Measurements from ENCODE around the gene MRPL50. TPM values are rescaled to one million over a fixed set of nuclear protein-coding genes. Genes with fewer than 3 reads are reported as not detected.

The MRPL50 gene
- total RNA-seq, 1 donor from 2014 or later, result 19.8 TPM

GRCh38 chr9:101429736-101430135 is 31.3 kb upstream of the MRPL50 start:
- no peak for DNase-seq
- intact Hi-C loops (cut with micrococcal nuclease), result no loop called here
- Mint-ChIP-seq H3K27ac (no peak overlapping the region), H3K4me1 (no peaks in the 10 kb centered on the region), H3K27me3 (no peaks in the 10 kb centered on the region), H3K9me3 (no peaks in the 10 kb centered on the region), H3K4me3 (no peak overlapping the region), H3K36me3 (ENCODE audit: low read depth) (no peaks in the 10 kb centered on the region)

- no peak overlapping the region for H3K27ac Mint-ChIP-seq
- H3K9me3 Mint-ChIP-seq, result peaks cover 4% of the 10 kb centered on the region
- DNase-seq, result no peak
- no peak overlapping the region for H3K4me3 Mint-ChIP-seq
- no peaks in the 10 kb centered on the region for H3K4me1 Mint-ChIP-seq
- H3K36me3 Mint-ChIP-seq (ENCODE audit: low read depth), result no peaks in the 10 kb centered on the region
- H3K27me3 Mint-ChIP-seq, result no peaks in the 10 kb centered on the region
- intact Hi-C loops (cut with micrococcal nuclease), result no loop called here
Measured at GRCh38 chr9:101428909-101429308, 30.5 kb upstream of the MRPL50 start.

DNA sequence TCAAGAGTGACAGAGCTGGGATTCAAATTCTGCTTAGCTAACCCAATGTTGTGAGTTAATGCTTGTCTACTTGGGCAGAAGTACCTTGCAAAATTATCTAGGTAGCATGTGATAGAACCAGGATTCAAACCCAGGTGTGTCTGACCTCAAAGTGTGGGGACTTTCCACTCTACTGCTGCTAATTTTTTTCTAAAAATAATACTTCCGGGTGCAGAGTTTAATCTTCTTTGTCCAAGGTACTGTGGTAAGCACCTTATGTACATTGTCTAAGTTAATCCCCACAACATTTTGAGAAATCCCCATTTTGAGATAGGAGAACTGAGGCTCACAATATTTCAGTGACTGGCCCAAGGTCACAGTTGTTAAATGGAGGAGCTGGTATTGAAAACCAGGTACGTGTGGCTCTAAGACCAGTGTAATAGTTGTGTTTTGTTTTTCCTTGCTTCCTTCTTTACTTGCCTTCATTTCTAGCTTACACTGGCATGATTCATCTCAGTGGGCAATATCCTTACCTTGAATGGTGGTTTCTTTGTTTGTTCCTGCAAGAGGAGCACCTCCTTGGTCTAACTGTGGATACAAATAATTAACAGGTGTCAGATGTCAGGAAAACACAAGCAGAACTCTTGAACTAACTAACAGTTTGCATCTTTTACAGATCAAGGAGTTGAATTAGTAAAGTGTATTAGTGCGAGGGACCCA is 29.7 kb upstream of the MRPL50 start:
- peaks cover 8% of the 10 kb centered on the region for H3K9me3 Mint-ChIP-seq

DNA sequence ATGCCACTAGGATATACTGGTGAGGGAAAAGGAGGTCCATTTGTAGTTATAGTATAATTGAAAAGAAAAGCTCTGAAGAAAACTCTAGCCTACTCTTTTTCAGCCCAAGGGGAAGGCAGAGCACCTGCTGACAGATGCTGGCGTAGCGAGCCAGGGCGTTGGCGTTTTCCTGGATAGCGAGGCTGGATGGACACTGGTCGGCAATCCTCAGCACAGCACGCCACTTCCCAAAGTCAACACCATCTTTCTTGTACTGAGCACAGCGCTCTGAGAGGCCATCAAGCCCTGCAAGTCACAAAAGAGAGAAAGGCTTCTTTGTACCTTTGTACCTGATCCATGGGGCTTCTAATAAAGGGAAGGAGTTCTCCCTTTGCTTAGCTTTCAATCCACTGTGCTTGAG is 28.9 kb upstream of the MRPL50 start:
- intact Hi-C loops (cut with micrococcal nuclease), result no loop called here
- no peak overlapping the region for H3K27ac Mint-ChIP-seq
- no peaks in the 10 kb centered on the region for H3K4me1 Mint-ChIP-seq
- H3K4me3 Mint-ChIP-seq, result no peak overlapping the region
- H3K36me3 Mint-ChIP-seq (ENCODE audit: low read depth), result no peaks in the 10 kb centered on the region
- no peaks in the 10 kb centered on the region for H3K27me3 Mint-ChIP-seq
- peaks cover 8% of the 10 kb centered on the region for H3K9me3 Mint-ChIP-seq
- no peak for DNase-seq

More for the DNA sequence above, 29.7 kb upstream of the MRPL50 start:
- H3K27me3 Mint-ChIP-seq, result no peaks in the 10 kb centered on the region
- H3K27ac Mint-ChIP-seq, result no peak overlapping the region
- H3K4me1 Mint-ChIP-seq, result no peaks in the 10 kb centered on the region
- no peak overlapping the region for H3K4me3 Mint-ChIP-seq
- intact Hi-C loops (cut with micrococcal nuclease), result no loop called here
- H3K36me3 Mint-ChIP-seq (ENCODE audit: low read depth), result no peaks in the 10 kb centered on the region
- no peak for DNase-seq

DNA sequence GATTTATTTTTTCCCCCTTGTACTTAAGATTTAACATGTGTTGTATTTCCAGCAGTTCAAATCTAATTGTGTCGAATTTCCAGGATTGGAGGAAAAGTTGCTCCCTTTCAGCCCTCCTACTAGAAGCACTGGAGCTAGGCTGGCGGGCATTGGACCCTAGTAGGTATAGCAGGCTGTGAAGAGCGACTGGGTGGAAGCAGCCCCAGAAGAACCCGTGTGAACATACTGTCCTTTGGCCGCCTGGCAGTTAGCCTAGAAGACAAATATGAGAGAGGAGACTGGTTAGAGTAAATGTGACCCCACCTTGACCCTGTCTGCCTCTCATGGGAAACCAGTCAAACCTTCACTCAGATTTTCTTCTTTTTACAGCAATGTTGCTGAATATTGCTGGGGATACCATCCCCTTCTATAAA is 23.2 kb upstream of the MRPL50 start:
- no peak for DNase-seq
- intact Hi-C loops (cut with micrococcal nuclease), result no loop called here
- no peaks in the 10 kb centered on the region for H3K4me1 Mint-ChIP-seq
- H3K36me3 Mint-ChIP-seq (ENCODE audit: low read depth), result peaks cover 2% of the 10 kb centered on the region
- no peak overlapping the region for H3K27ac Mint-ChIP-seq
- H3K9me3 Mint-ChIP-seq, result peaks cover 19% of the 10 kb centered on the region
- no peak overlapping the region for H3K4me3 Mint-ChIP-seq
- H3K27me3 Mint-ChIP-seq, result no peaks in the 10 kb centered on the region

- Mint-ChIP-seq H3K4me3 (no peak overlapping the region), H3K27me3 (no peaks in the 10 kb centered on the region), H3K9me3 (peaks cover 23% of the 10 kb centered on the region), H3K27ac (no peak overlapping the region), H3K36me3 (ENCODE audit: low read depth) (peaks cover 2% of the 10 kb centered on the region), H3K4me1 (no peaks in the 10 kb centered on the region)
- intact Hi-C loops (cut with micrococcal nuclease), result no loop called here
- no peak for DNase-seq
Measured at GRCh38 chr9:101419863-101420262, 21.4 kb upstream of the MRPL50 start.

DNA sequence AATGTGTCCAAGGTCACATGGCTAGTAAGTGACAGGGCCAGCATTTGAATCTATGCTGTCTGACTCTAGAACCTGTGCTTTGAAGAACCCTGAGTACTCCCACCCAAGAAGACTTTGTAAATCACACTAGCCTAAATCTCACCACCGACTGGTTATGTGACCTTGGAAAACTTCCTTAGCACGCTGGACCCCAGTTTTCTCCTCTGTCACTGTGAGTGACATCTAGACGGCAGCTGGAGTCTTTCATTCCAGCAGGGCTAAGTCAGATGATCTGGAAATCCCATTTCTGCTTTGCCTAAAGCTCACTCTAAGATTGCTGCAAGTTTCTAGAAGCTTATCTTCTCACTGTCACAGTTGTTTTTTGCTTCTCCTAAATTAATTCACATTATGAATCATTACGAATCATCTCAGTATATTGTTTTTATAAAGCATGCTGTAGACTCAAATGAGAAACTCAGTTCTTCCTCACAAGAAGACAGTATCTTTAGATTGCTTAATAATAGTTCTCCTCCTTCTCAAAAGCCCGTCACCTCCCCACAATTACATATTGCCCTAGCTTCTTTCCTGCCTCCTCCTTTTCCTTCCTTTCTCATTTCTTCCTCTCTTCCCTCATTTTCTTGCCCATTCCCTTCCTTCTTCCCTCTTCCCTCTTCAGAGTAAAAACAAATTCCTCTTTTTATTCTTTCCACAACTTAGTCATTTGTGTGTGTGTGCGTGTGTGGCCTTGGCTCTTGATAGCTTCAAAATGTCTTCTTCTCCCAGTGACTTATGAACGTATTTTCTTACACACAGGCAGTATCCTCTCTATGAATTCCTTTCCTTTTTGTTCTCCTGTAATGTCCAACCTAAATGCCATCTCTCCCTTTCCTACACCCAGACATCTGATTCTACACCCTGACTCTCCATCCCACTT is 20.4 kb upstream of the MRPL50 start:
- no peak overlapping the region for H3K4me3 Mint-ChIP-seq
- no peaks in the 10 kb centered on the region for H3K4me1 Mint-ChIP-seq
- peaks cover 25% of the 10 kb centered on the region for H3K9me3 Mint-ChIP-seq
- intact Hi-C loops (cut with micrococcal nuclease), result no loop called here
- peaks cover 2% of the 10 kb centered on the region for H3K36me3 Mint-ChIP-seq (ENCODE audit: low read depth)
- no peak overlapping the region for H3K27ac Mint-ChIP-seq
- no peaks in the 10 kb centered on the region for H3K27me3 Mint-ChIP-seq
- DNase-seq, result no peak

DNA sequence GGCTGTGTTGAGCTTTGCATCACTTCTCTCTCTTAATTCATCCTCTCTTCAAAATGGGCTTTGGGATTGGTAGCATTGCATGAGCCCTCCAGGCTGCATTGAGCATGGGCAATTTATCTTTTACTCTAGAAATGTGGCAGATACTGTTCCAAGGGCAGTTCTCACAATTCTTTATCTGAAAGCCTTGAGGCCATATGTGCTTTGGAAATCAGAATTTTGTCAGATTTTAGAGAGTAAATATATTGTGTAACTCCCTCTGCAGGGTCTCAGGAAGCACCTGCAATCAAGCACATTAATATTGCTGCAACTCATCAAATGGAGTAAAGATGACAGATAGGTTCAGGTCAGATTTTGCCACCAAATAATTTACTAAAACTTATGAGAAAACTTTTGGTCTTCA is 19.6 kb upstream of the MRPL50 start:
- Mint-ChIP-seq H3K4me1 (no peaks in the 10 kb centered on the region), H3K27me3 (no peaks in the 10 kb centered on the region), H3K4me3 (no peak overlapping the region), H3K9me3 (peaks cover 27% of the 10 kb centered on the region), H3K36me3 (ENCODE audit: low read depth) (peaks cover 4% of the 10 kb centered on the region), H3K27ac (no peak overlapping the region)
- intact Hi-C loops (cut with micrococcal nuclease), result no loop called here
- DNase-seq, result no peak

- Mint-ChIP-seq H3K27ac (no peak overlapping the region), H3K4me1 (no peaks in the 10 kb centered on the region), H3K4me3 (no peak overlapping the region), H3K27me3 (no peaks in the 10 kb centered on the region), H3K9me3 (peaks cover 27% of the 10 kb centered on the region), H3K36me3 (ENCODE audit: low read depth) (peaks cover 4% of the 10 kb centered on the region)
- DNase-seq, result no peak
- intact Hi-C loops (cut with micrococcal nuclease), result no loop called here
Measured at GRCh38 chr9:101417389-101417788, 19.0 kb upstream of the MRPL50 start.

GRCh38 chr9:101415578-101415977 is 17.2 kb upstream of the MRPL50 start:
- peaks cover 14% of the 10 kb centered on the region for H3K36me3 Mint-ChIP-seq (ENCODE audit: low read depth)
- H3K27ac Mint-ChIP-seq, result no peak overlapping the region
- H3K27me3 Mint-ChIP-seq, result no peaks in the 10 kb centered on the region
- H3K4me3 Mint-ChIP-seq, result no peak overlapping the region
- peaks cover 32% of the 10 kb centered on the region for H3K9me3 Mint-ChIP-seq
- intact Hi-C loops (cut with micrococcal nuclease), result no loop called here
- DNase-seq, result no peak
- no peaks in the 10 kb centered on the region for H3K4me1 Mint-ChIP-seq

DNA sequence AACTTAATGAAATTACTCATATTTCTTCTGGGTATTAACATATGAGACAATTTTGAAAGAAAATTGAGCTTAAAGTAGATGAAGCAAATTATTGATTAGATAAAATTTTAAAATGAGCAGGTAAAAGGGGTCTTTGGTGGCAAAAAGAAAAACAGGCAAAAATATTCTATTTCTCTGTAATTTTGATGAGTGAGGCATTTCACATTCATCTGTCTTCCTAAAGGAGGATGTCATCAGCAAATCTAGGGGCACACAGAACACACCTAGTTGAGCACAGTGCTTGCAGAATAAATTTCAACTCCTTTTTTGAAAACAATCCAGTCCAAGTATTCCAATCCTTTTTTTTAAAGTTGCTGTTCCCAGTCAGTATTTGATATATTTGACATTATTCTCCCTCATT is 16.4 kb upstream of the MRPL50 start:
- H3K27ac Mint-ChIP-seq, result no peak overlapping the region
- no peak overlapping the region for H3K4me3 Mint-ChIP-seq
- intact Hi-C loops (cut with micrococcal nuclease), result no loop called here
- peaks cover 32% of the 10 kb centered on the region for H3K9me3 Mint-ChIP-seq
- H3K36me3 Mint-ChIP-seq (ENCODE audit: low read depth), result peaks cover 17% of the 10 kb centered on the region
- H3K4me1 Mint-ChIP-seq, result no peaks in the 10 kb centered on the region
- H3K27me3 Mint-ChIP-seq, result no peaks in the 10 kb centered on the region
- no peak for DNase-seq

GRCh38 chr9:101409079-101409477 is 10.7 kb upstream of the MRPL50 start:
- Mint-ChIP-seq H3K27me3 (no peaks in the 10 kb centered on the region), H3K27ac (no peak overlapping the region), H3K36me3 (ENCODE audit: low read depth) (peaks cover 68% of the 10 kb centered on the region), H3K4me3 (no peak overlapping the region), H3K9me3 (peaks cover 37% of the 10 kb centered on the region), H3K4me1 (no peaks in the 10 kb centered on the region)
- no peak for DNase-seq
- intact Hi-C loops (cut with micrococcal nuclease), result no loop called here

DNA sequence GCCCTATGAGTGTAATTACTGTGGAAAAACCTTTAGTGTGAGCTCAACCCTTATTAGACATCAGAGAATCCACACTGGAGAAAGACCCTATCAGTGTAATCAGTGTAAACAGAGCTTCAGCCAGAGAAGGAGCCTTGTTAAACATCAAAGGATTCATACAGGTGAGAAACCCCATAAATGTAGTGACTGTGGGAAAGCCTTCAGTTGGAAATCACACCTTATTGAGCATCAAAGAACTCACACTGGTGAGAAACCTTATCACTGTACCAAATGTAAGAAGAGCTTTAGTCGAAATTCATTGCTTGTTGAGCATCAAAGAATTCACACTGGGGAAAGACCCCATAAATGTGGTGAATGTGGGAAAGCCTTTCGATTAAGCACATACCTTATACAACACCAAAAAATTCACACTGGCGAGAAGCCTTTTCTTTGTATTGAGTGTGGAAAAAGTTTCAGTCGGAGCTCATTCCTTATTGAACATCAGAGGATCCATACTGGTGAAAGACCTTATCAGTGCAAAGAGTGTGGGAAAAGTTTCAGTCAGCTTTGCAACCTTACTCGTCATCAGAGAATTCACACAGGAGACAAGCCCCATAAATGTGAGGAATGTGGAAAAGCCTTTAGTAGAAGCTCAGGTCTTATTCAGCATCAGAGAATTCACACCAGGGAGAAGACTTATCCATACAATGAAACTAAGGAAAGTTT is 10.1 kb upstream of the MRPL50 start:
- intact Hi-C loops (cut with micrococcal nuclease), result no loop called here
- Mint-ChIP-seq H3K4me1 (peaks cover 2% of the 10 kb centered on the region), H3K27ac (no peak overlapping the region), H3K4me3 (no peak overlapping the region), H3K9me3 (peaks cover 38% of the 10 kb centered on the region), H3K27me3 (no peaks in the 10 kb centered on the region), H3K36me3 (ENCODE audit: low read depth) (peaks cover 73% of the 10 kb centered on the region)
- no peak for DNase-seq
